ENCODE results near the gene RPAP2.

RPAP2 gene

DNA sequence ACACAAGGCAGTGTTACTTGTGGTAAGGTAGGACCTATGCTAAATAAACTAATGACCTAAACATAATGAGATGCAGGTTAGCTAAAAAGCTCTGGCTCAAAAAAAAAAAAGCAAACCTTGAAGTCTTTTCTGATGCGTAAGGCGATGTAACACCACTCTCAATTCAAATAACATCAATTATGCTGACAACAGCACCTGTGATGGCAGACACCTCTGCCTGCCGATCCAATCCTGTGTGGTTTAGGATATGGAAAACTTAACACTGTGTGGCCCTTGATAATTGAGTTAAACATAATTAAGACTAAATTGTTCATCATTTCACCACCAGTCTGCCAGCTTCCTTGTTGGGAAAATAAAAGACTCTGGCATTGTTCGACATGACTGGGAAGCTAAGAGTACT is 9.1 kb downstream of the RPAP2 start:
- no peak overlapping the region for H3K4me3 ChIP-seq (ENCODE audit: low read depth, low read length)
- no peak for DNase-seq (ENCODE audit: low read depth)
- TF ChIP-seq, protein P1, sequence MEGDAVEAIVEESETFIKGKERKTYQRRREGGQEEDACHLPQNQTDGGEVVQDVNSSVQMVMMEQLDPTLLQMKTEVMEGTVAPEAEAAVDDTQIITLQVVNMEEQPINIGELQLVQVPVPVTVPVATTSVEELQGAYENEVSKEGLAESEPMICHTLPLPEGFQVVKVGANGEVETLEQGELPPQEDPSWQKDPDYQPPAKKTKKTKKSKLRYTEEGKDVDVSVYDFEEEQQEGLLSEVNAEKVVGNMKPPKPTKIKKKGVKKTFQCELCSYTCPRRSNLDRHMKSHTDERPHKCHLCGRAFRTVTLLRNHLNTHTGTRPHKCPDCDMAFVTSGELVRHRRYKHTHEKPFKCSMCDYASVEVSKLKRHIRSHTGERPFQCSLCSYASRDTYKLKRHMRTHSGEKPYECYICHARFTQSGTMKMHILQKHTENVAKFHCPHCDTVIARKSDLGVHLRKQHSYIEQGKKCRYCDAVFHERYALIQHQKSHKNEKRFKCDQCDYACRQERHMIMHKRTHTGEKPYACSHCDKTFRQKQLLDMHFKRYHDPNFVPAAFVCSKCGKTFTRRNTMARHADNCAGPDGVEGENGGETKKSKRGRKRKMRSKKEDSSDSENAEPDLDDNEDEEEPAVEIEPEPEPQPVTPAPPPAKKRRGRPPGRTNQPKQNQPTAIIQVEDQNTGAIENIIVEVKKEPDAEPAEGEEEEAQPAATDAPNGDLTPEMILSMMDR (IDR thresholded peaks at IDR 0.05; ENCODE audit: low read depth, low read length, missing control alignments): no peak

DNA sequence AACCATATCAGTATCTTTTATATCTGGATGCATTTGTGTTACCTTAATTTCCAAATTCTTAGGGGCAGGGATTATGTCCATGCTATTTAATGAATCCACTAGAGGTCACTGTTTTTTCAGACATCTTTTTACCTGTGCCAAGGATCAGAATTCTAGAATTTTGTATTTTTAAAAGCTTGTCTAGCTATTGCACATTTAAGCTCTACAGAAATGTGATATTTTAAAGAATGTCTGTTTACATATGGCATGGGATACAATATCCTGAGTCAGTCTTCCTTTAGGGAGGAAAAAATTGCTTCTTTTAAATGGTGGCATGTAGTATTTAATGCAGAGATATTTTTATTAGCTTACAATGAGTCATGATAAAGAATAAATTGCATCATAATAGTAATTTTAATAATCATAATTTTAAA is 11.3 kb downstream of the RPAP2 start:
- DNase-seq (ENCODE audit: low read depth): no peak
- TF ChIP-seq, protein P1 (IDR thresholded peaks at IDR 0.05; ENCODE audit: low read depth, low read length, missing control alignments): peak; percentile 31
- no peak overlapping the region for H3K4me3 ChIP-seq (ENCODE audit: low read depth, low read length)

DNA sequence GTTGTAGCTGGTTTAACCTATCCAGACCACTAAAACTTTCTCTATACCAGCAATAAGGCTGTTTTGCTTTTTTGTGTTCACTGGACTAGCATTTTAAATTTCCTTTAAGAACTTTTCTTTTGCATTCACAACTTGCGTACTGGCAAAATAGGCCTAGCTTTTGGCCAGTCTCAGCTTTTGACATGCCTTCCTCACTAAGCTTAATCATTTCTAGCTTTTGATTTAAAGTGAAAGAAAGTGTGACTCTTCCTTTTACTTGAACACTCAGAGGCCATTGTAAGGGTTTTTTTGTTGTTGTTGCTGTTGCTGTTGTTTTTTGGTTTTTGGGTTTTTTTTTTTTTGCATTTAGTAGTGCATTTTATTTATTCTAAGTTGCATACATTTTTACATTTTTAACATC is 15.2 kb downstream of the RPAP2 start:
- TF ChIP-seq, protein P1 (IDR thresholded peaks at IDR 0.05; ENCODE audit: low read depth, low read length, missing control alignments): no peak
- DNase-seq (ENCODE audit: low read depth): no peak
- no peak overlapping the region for H3K4me3 ChIP-seq (ENCODE audit: low read depth, low read length)

DNA sequence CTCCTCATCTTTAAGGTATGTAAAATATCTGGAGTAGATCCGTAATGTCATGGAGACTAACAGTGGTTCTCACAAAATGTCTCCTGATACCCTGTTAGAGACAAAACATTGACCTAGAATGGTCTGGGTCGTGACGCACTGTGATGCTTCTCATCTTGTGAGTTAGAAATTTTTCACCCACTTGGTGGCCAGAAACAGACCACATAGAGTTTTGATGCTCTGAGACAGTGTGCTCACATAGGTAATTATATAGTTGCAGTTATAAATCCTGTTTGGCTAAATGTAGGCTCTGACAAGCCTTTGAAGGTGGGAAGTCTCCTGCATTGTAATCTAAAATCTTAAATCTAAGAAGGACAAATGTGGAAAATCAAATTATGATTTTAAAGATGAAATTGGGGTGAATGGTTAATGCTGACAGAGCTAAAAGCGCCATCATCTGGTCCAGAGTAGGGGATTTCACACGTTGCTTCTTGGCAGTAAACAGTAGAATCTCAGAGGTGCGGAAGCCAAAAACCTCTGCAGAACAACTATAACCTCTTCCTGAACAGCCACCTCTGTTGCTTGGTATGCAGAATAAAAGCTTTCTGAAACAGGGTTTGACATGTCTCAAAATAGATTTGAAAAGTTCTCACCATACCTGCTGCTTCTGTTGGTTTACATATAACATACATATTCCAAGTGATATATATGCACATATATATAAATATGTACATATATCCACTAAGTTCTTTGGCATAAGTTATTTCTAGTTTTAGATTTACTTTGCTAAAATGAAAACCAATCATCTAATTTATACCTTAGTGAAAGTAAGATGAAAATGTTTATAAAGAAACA is 17.1 kb downstream of the RPAP2 start:
- TF ChIP-seq, protein P1 (IDR thresholded peaks at IDR 0.05; ENCODE audit: low read depth, low read length, missing control alignments): no peak
- DNase-seq (ENCODE audit: low read depth): no peak
- H3K4me3 ChIP-seq (ENCODE audit: low read depth, low read length): no peak overlapping the region

DNA sequence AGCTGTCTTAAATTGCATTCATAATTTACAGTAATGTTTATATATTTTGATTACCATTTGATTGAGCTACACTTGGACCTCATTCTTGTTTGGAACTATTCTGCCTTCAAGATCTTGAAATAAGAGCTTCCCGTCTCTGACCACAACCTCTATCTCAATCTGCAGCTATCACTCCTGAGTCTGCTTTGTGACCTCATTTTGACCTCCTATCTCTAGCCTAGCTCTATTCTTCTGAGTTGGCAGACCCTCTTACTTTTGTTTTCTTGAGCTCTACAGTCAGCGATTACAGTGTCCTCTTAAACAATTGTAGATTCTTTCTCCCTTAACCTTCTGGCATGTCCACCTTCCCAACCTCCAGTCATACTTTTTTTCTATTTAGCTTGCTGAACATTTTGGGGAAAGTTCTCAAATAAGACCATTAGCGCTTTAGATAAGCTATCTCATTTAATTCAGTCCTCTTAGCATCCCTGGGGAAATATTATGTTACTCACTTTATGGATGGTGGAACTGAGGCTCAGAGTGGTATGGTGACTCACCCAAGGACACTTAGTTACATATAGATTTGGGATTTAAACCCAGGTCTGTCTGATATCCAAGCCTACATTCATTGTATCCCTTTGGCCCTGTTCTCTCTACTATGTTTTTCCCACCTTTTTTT is 19.1 kb downstream of the RPAP2 start:
- no peak overlapping the region for H3K4me3 ChIP-seq (ENCODE audit: low read depth, low read length)
- no peak for DNase-seq (ENCODE audit: low read depth)
- TF ChIP-seq, protein P1 (IDR thresholded peaks at IDR 0.05; ENCODE audit: low read depth, low read length, missing control alignments): no peak

DNA sequence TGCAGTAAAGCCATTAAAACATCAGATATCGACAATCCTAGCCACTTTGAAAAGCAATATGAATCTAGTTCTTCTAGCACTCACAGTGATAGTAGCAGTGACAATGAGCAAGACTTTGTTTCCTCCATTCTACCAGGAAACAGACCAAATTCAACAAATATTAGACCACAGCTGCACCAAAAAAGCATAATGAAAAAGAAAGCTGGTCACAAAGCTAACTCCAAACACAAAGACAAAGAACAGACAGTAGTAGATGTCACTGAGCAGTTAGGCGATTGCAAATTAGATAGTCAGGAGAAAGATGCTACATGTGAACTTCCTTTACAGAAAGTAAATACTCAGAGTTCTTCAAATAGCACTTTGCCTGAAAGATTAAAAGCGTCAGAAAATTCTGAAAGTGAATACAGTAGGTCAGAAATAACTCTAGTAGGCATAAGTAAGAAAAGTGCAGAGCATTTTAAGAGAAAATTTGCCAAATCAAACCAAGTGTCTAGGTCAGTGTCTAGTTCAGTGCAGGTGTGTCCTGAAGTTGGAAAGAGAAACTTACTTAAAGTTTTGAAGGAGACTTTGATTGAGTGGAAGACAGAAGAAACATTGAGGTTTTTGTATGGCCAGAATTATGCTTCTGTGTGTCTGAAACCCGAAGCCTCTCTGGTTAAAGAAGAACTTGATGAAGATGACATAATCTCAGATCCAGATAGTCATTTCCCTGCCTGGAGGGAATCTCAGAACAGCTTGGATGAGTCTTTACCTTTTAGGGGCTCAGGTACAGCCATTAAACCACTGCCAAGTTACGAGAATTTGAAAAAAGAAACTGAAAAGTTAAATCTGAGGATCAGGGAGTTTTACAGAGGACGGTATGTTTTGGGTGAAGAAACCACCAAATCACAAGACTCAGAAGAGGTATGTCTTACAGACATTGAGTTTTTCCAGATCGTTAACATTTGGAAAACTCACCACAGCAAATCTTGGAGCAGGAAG is 24.9 kb downstream of the RPAP2 start:
- H3K4me3 ChIP-seq (ENCODE audit: low read depth, low read length): no peak overlapping the region

More for the DNA sequence above, 24.9 kb downstream of the RPAP2 start:
- TF ChIP-seq, protein P1 (IDR thresholded peaks at IDR 0.05; ENCODE audit: low read depth, low read length, missing control alignments): no peak
- DNase-seq (ENCODE audit: low read depth): no peak
